ENCODE results near the gene MFAP4. TPM values are rescaled to one million over a fixed set of nuclear protein-coding genes. Genes with fewer than 3 reads are reported as not detected.

MFAP4 gene
- total and polyA plus RNA-seq, 4 donors, result 2.1 to 13.3 (median 5.7) TPM

- Histone ChIP-seq H3K9me3 (ENCODE audit: control insufficient read depth in 4 of 4, low read length in 3 of 4) (no peaks in the 10 kb centered on the region), H3K27me3 (ENCODE audit: control insufficient read depth in 4 of 4, insufficient read depth in 4 of 4, low read length in 3 of 4) (no peaks in the 10 kb centered on the region), H3K4me3 (ENCODE audit: low read depth in 1 of 3, low read length in 3 of 3) (no peak overlapping the region), H3K27ac (ENCODE audit: low read depth in 1 of 2, low read length in 2 of 2) (no peak overlapping the region), H3K9ac (ENCODE audit: low read depth in 1 of 2, low read length in 2 of 2) (no peak overlapping the region), H3K4me1 (ENCODE audit: control insufficient read depth in 4 of 4, insufficient read depth in 4 of 4, low read length in 3 of 4) (peaks cover 2 to 31% (median 16%) of the 10 kb centered on the region in 4 donors), H3K36me3 (ENCODE audit: control insufficient read depth in 4 of 4, insufficient read depth in 3 of 4, low read depth in 1 of 4, low read length in 3 of 4) (no peaks in the 10 kb centered on the region)
- TF ChIP-seq, protein P1, sequence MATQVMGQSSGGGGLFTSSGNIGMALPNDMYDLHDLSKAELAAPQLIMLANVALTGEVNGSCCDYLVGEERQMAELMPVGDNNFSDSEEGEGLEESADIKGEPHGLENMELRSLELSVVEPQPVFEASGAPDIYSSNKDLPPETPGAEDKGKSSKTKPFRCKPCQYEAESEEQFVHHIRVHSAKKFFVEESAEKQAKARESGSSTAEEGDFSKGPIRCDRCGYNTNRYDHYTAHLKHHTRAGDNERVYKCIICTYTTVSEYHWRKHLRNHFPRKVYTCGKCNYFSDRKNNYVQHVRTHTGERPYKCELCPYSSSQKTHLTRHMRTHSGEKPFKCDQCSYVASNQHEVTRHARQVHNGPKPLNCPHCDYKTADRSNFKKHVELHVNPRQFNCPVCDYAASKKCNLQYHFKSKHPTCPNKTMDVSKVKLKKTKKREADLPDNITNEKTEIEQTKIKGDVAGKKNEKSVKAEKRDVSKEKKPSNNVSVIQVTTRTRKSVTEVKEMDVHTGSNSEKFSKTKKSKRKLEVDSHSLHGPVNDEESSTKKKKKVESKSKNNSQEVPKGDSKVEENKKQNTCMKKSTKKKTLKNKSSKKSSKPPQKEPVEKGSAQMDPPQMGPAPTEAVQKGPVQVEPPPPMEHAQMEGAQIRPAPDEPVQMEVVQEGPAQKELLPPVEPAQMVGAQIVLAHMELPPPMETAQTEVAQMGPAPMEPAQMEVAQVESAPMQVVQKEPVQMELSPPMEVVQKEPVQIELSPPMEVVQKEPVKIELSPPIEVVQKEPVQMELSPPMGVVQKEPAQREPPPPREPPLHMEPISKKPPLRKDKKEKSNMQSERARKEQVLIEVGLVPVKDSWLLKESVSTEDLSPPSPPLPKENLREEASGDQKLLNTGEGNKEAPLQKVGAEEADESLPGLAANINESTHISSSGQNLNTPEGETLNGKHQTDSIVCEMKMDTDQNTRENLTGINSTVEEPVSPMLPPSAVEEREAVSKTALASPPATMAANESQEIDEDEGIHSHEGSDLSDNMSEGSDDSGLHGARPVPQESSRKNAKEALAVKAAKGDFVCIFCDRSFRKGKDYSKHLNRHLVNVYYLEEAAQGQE (IDR thresholded peaks at IDR 0.05), result no peak
- TF ChIP-seq HNF4A (conservative IDR thresholded peaks at IDR 0.05), result no peak
- TF ChIP-seq EGR1 (IDR thresholded peaks at IDR 0.05; ENCODE audit: low read depth in 2 of 2), result no peak
- no peak for TF ChIP-seq MAX (IDR thresholded peaks at IDR 0.05)
- TF ChIP-seq GABPA (IDR thresholded peaks at IDR 0.05 in 1 of 2, conservative IDR thresholded peaks at IDR 0.05 in 1 of 2), result no peak
- TF ChIP-seq RXRA (IDR thresholded peaks at IDR 0.05), result no peak
- no peak for TF ChIP-seq HNF4G (IDR thresholded peaks at IDR 0.05)
- TF ChIP-seq ZBTB33 (IDR thresholded peaks at IDR 0.05), result no peak
- TF ChIP-seq SP1 (IDR thresholded peaks at IDR 0.05), result no peak
- TF ChIP-seq YY1 (IDR thresholded peaks at IDR 0.05), result no peak
- DNase-seq (ENCODE audit: low spot score), result no peak
- WGBS, result 83% methylated on average over 6 of the region's 6 CpGs
Measured at GRCh38 chr17:19361326-19361725, 25.7 kb downstream of the MFAP4 start.

DNA sequence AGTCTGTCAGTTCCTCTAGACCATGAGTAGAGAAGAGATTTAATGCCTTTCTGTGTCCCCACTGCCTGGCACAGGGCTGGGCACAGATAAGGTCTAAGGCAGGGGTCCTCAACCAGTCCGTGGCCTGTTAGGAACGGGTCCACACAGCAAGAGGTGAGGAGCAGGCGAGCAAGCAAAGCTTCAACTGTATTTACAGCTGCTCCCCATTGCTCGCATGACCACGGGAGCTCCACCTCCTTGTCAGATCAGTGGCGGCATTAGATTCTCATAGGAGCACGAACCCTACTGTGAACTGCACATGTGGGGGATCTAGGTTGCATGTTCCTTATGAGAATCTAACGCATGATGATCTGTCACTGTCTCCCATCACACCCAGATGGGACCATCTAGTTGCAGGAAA is 26.2 kb downstream of the MFAP4 start:
- H3K4me1 ChIP-seq (ENCODE audit: control insufficient read depth in 4 of 4, insufficient read depth in 4 of 4, low read length in 3 of 4), result peaks cover 2 to 31% (median 16%) of the 10 kb centered on the region in 4 donors
- H3K36me3 ChIP-seq (ENCODE audit: control insufficient read depth in 4 of 4, insufficient read depth in 3 of 4, low read depth in 1 of 4, low read length in 3 of 4), result no peaks in the 10 kb centered on the region
- TF ChIP-seq FOXA1 (IDR thresholded peaks at IDR 0.05) (no peak), FOXA2 (IDR thresholded peaks at IDR 0.05) (no peak), SP1 (IDR thresholded peaks at IDR 0.05) (no peak)
- no peak overlapping the region for H3K27ac ChIP-seq (ENCODE audit: low read depth in 1 of 2, low read length in 2 of 2)
- no peak for DNase-seq (ENCODE audit: low spot score)
- no peak overlapping the region for H3K9ac ChIP-seq (ENCODE audit: low read depth in 1 of 2, low read length in 2 of 2)
- no peaks in the 10 kb centered on the region for H3K27me3 ChIP-seq (ENCODE audit: control insufficient read depth in 4 of 4, insufficient read depth in 4 of 4, low read length in 3 of 4)
- no peak overlapping the region for H3K4me3 ChIP-seq (ENCODE audit: low read depth in 1 of 3, low read length in 3 of 3)
- no peaks in the 10 kb centered on the region for H3K9me3 ChIP-seq (ENCODE audit: control insufficient read depth in 4 of 4, low read length in 3 of 4)
- WGBS, result 95% methylated on average over 8 of the region's 8 CpGs

- no peaks in the 10 kb centered on the region for H3K36me3 ChIP-seq (ENCODE audit: control insufficient read depth in 4 of 4, insufficient read depth in 3 of 4, low read depth in 1 of 4, low read length in 3 of 4)
- no peak overlapping the region for H3K27ac ChIP-seq (ENCODE audit: low read depth in 1 of 2, low read length in 2 of 2)
- H3K9ac ChIP-seq (ENCODE audit: low read depth in 1 of 2, low read length in 2 of 2), result no peak overlapping the region
- peaks cover 1 to 25% (median 13%) of the 10 kb centered on the region in 4 donors for H3K4me1 ChIP-seq (ENCODE audit: control insufficient read depth in 4 of 4, insufficient read depth in 4 of 4, low read length in 3 of 4)
- no peaks in the 10 kb centered on the region for H3K27me3 ChIP-seq (ENCODE audit: control insufficient read depth in 4 of 4, insufficient read depth in 4 of 4, low read length in 3 of 4)
- DNase-seq (ENCODE audit: low spot score), result no peak
- H3K9me3 ChIP-seq (ENCODE audit: control insufficient read depth in 4 of 4, low read length in 3 of 4), result no peaks in the 10 kb centered on the region
- 96% methylated on average over 5 of the region's 5 CpGs for WGBS
- no peak overlapping the region for H3K4me3 ChIP-seq (ENCODE audit: low read depth in 1 of 3, low read length in 3 of 3)
- TF ChIP-seq FOXA2 (IDR thresholded peaks at IDR 0.05) (no peak), RAD21 (IDR thresholded peaks at IDR 0.05) (no peak), YY1 (IDR thresholded peaks at IDR 0.05) (no peak), HNF4A (conservative IDR thresholded peaks at IDR 0.05) (no peak), MAX (IDR thresholded peaks at IDR 0.05) (no peak), NR2F2 (IDR thresholded peaks at IDR 0.05) (no peak), ZBTB33 (IDR thresholded peaks at IDR 0.05) (no peak), SP1 (IDR thresholded peaks at IDR 0.05) (no peak), JUND (IDR thresholded peaks at IDR 0.05) (no peak), HNF4G (IDR thresholded peaks at IDR 0.05) (no peak), FOXA1 (IDR thresholded peaks at IDR 0.05) (no peak)
- TF ChIP-seq, protein P2, sequence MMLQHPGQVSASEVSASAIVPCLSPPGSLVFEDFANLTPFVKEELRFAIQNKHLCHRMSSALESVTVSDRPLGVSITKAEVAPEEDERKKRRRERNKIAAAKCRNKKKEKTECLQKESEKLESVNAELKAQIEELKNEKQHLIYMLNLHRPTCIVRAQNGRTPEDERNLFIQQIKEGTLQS (IDR thresholded peaks at IDR 0.05), result no peak
Measured at GRCh38 chr17:19359856-19360255, 27.1 kb downstream of the MFAP4 start.

All from liver (tissue), 9 donors.